Caco-2 (cell line): ENCODE data around the gene TINAGL1. TPM values are rescaled to one million over a fixed set of nuclear protein-coding genes. Genes with fewer than 3 reads are reported as not detected.
"Not testable (repeated sequence)": the region's sequence is repeated elsewhere in the genome, so short reads cannot be mapped to it uniquely, and the experiment has no call there.

Experiments used
- BruUV-seq: library from RNA; stranded (reverse); fragments of 400-500 nt; replicated peaks from 2 replicates; lab custom pipeline; 2021; lab: Mats Ljungman, UMichigan
- CTCF ChIA-PET: fragments of 300-600 bp; sonication (Branson Sonifier 250); formaldehyde crosslinking; loops from one replicate; lab custom pipeline; 2022; ENCODE audit warnings: antibody characterized with exemption; lab: Charles Lee
- POLR2A ChIA-PET: fragments of 300-600 bp; sonication (Branson Sonifier 250); formaldehyde crosslinking; loops from one replicate; lab custom pipeline; 2022; ENCODE audit warnings: antibody characterized with exemption; lab: Charles Lee
- DNase-seq, 2 experiments: peaks; one replicate each; pipeline versions ENCODE4 v3.0.0 to v3.0.0-alpha.2; 2020 to 2022
- H3K27me3 ChIP-seq: replicated peaks from 2 replicates; pipeline ENCODE4 v1.6.0; 2011; ENCODE audit warnings: low read length; ENCODE audit not compliant: control insufficient read depth, insufficient read depth
- H3K36me3 ChIP-seq: 2 replicates; pipeline ENCODE4 v1.5.1; 2011; ENCODE audit warnings: low read length; ENCODE audit not compliant: control insufficient read depth, insufficient read depth
- H3K4me1 ChIP-seq: fragments of 250-450 bp; sonication (Bioruptor Pico); 2 replicates; pipeline ENCODE4 v1.5.1; 2020; ENCODE audit warnings: mild to moderate bottlenecking
- H3K4me3 ChIP-seq: 2 replicates; pipeline ENCODE4 v1.5.1; 2011; ENCODE audit warnings: low read depth, mild to moderate bottlenecking, control low read depth, low read length
- H3K9me3 ChIP-seq: fragments of 250-450 bp; sonication (Bioruptor Pico); 2 replicates; pipeline ENCODE4 v1.5.1; 2020; ENCODE audit warnings: mild to moderate bottlenecking, moderate library complexity
- H3K27ac Mint-ChIP-seq: one replicate; pipeline ENCODE4 v1.8.0; 2022; ENCODE audit warnings: mixed read lengths; ENCODE audit not compliant: unreplicated experiment
- H3K27me3 Mint-ChIP-seq: one replicate; pipeline ENCODE4 v1.8.0; 2022; ENCODE audit warnings: mixed read lengths; ENCODE audit not compliant: insufficient read depth, unreplicated experiment
- H3K36me3 Mint-ChIP-seq: one replicate; pipeline ENCODE4 v1.8.0; 2022; ENCODE audit warnings: mild to moderate bottlenecking, mixed read lengths; ENCODE audit not compliant: insufficient read depth, unreplicated experiment
- H3K4me1 Mint-ChIP-seq: one replicate; pipeline ENCODE4 v1.8.0; 2022; ENCODE audit warnings: low read depth, mixed read lengths; ENCODE audit not compliant: unreplicated experiment
- H3K4me3 Mint-ChIP-seq: one replicate; pipeline ENCODE4 v1.8.0; 2022; ENCODE audit warnings: mild to moderate bottlenecking, moderate library complexity, mixed read lengths; ENCODE audit not compliant: unreplicated experiment
- H3K9me3 Mint-ChIP-seq: one replicate; pipeline ENCODE4 v1.8.0; 2022; ENCODE audit warnings: mixed read lengths; ENCODE audit not compliant: unreplicated experiment
- intact Hi-C: fragments of 100-400 bp; cut with micrococcal nuclease; formaldehyde crosslinking; loops from one replicate; pipeline ENCODE4 v1.10.0; 2022; ENCODE audit not compliant: unreplicated experiment
- total RNA-seq: library from RNA; stranded (reverse); gene quantifications from 2 replicates; pipeline ENCODE4 v1.2.3, GENCODE V29; 2022
- TF ChIP-seq, protein P1 (sequence below), 2 experiments: fragments of 200-600 bp in 1 of 2; IDR thresholded peaks; 1 replicate in 1 of 2; 2 replicates in 1 of 2; pipeline versions ENCODE4 v1.5.1 to v1.8.0; 2011 to 2022; ENCODE audit warnings: antibody characterized with exemption in 1 of 2, control low read depth in 1 of 2, inconsistent platforms in 1 of 2, low read depth in 1 of 2, low read length in 1 of 2, mild to moderate bottlenecking in 1 of 2, moderate library complexity in 1 of 2; ENCODE audit not compliant: insufficient read depth in 1 of 2, severe bottlenecking in 1 of 2, unreplicated experiment in 1 of 2

TINAGL1 gene
- total RNA-seq, 1 experiment from 2014 or later, result 101 TPM

DNA sequence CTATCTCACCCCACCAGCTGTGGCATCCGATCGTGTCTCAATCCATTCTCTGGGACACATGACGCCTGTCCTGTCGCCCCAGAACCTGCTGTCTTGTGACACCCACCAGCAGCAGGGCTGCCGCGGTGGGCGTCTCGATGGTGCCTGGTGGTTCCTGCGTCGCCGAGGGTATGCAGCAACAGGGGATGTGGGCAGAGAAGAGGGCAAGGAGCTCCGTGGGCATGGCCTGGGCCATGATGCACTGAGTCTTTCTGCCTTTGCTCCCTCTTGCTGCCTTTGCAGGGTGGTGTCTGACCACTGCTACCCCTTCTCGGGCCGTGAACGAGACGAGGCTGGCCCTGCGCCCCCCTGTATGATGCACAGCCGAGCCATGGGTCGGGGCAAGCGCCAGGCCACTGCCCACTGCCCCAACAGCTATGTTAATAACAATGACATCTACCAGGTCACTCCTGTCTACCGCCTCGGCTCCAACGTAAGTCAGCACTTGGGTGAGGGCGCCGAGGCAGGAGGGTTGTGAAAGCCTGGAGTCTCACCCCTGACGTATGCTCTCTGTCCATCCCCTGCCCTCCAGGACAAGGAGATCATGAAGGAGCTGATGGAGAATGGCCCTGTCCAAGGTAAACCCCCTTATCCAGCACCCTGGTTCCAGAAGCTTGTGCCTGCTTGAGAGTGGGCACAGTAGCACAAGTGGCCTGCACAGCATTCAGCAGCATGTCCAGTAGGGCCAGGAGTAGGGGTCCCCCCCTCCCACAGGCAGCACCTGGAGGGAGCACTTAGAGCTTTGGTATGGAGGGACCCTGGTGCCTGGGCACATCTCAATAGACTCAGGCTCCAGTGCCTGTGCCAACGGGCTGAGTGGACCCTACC lies 8.8 kb downstream of the TINAGL1 start:
- H3K4me3 Mint-ChIP-seq, result no peak overlapping the region
- ChIA-PET CTCF (no interaction called here), POLR2A (no interaction called here)
- no peaks in the 10 kb centered on the region for H3K9me3 ChIP-seq
- peaks cover 20% of the 10 kb centered on the region for H3K4me1 ChIP-seq
- no peaks in the 10 kb centered on the region for H3K27me3 ChIP-seq
- TF ChIP-seq, protein P1, sequence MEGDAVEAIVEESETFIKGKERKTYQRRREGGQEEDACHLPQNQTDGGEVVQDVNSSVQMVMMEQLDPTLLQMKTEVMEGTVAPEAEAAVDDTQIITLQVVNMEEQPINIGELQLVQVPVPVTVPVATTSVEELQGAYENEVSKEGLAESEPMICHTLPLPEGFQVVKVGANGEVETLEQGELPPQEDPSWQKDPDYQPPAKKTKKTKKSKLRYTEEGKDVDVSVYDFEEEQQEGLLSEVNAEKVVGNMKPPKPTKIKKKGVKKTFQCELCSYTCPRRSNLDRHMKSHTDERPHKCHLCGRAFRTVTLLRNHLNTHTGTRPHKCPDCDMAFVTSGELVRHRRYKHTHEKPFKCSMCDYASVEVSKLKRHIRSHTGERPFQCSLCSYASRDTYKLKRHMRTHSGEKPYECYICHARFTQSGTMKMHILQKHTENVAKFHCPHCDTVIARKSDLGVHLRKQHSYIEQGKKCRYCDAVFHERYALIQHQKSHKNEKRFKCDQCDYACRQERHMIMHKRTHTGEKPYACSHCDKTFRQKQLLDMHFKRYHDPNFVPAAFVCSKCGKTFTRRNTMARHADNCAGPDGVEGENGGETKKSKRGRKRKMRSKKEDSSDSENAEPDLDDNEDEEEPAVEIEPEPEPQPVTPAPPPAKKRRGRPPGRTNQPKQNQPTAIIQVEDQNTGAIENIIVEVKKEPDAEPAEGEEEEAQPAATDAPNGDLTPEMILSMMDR (IDR thresholded peaks at IDR 0.05; ENCODE audit: insufficient read depth in 1 of 2, low read depth in 1 of 2, low read length in 1 of 2, severe bottlenecking in 1 of 2, unreplicated experiment in 1 of 2), result no peak
- no peaks in the 10 kb centered on the region for H3K27me3 Mint-ChIP-seq
- no peak overlapping the region for H3K27ac Mint-ChIP-seq
- no peak for DNase-seq
- peaks cover 23% of the 10 kb centered on the region for H3K4me1 Mint-ChIP-seq
- no TSS peak for BruUV-seq
- no peaks in the 10 kb centered on the region for H3K9me3 Mint-ChIP-seq
- no peak overlapping the region for H3K4me3 ChIP-seq
- peaks cover 62% of the 10 kb centered on the region for H3K36me3 Mint-ChIP-seq
- H3K36me3 ChIP-seq, result no peaks in the 10 kb centered on the region
- intact Hi-C loops, result no loop called here

DNA sequence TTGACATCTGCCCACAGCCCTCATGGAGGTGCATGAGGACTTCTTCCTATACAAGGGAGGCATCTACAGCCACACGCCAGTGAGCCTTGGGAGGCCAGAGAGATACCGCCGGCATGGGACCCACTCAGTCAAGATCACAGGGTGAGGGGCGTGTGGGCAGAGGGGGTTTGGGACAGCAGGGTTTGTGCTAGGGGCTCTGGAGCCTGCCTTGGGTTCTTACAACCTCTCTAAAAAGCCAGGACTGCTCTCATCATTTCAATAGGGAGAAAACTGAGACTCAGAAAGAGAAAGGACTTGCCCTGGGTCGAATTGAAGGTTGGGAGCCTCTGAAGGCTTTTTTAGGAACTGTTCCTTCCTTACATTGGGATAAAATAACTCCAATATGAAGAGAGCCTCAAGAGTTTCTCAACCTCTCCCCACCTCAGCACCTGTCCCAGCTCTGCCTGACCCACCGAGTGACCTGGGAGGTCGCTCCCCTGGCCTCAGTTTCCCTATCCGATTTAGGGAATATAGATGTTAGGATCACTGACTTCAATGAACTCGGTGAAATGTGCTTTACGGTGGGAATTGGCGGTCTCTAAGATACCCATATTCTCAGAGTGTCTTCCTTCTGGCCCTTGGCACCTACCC lies 9.5 kb downstream of the TINAGL1 start:
- H3K4me3 Mint-ChIP-seq, result no peak overlapping the region
- no peak overlapping the region for H3K27ac Mint-ChIP-seq
- POLR2A ChIA-PET, result no interaction called here
- H3K4me3 ChIP-seq, result no peak overlapping the region
- DNase-seq, result no peak
- no peaks in the 10 kb centered on the region for H3K9me3 Mint-ChIP-seq
- CTCF ChIA-PET, result no interaction called here
- H3K9me3 ChIP-seq, result no peaks in the 10 kb centered on the region
- H3K27me3 Mint-ChIP-seq, result no peaks in the 10 kb centered on the region
- no TSS peak for BruUV-seq
- peaks cover 16% of the 10 kb centered on the region for H3K4me1 Mint-ChIP-seq
- no peaks in the 10 kb centered on the region for H3K36me3 ChIP-seq
- TF ChIP-seq, protein P1 (IDR thresholded peaks at IDR 0.05; ENCODE audit: insufficient read depth in 1 of 2, low read depth in 1 of 2, low read length in 1 of 2, severe bottlenecking in 1 of 2, unreplicated experiment in 1 of 2), result no peak
- H3K27me3 ChIP-seq, result no peaks in the 10 kb centered on the region
- intact Hi-C loops, result no loop called here
- H3K36me3 Mint-ChIP-seq, result peaks cover 66% of the 10 kb centered on the region
- peaks cover 22% of the 10 kb centered on the region for H3K4me1 ChIP-seq

DNA sequence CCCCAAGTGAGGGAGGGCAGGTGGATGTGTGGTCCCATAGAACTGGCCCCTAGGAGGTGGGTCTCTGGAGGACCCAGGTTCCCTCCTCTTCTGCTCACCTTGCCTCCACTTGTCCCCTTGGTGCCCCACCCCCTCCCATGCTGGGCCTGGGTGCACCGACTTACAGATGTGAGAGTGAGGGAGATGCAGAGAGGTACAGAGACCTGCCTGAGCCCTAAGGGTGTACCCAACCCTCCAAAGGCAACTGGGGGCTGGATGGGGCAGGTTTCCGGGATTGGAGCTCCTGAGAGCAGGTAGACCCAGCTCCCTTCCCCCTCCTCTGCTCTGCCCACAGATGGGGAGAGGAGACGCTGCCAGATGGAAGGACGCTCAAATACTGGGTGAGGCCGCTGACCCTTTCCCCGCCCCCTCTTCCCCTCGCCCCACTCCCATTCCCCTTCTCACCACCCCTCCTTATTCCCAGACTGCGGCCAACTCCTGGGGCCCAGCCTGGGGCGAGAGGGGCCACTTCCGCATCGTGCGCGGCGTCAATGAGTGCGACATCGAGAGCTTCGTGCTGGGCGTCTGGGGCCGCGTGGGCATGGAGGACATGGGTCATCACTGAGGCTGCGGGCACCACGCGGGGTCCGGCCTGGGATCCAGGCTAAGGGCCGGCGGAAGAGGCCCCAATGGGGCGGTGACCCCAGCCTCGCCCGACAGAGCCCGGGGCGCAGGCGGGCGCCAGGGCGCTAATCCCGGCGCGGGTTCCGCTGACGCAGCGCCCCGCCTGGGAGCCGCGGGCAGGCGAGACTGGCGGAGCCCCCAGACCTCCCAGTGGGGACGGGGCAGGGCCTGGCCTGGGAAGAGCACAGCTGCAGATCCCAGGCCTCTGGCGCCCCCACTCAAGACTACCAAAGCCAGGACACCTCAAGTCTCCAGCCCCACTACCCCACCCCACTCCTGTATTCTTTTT lies 10.3 kb downstream of the TINAGL1 start:
- ChIA-PET POLR2A (interaction anchor here (0.6 kb wide), 1 partner anchor 12 kb away, joined by 4 read pairs; no protein-coding TSS in a partner anchor), CTCF (no interaction called here)
- no peaks in the 10 kb centered on the region for H3K27me3 Mint-ChIP-seq
- intact Hi-C loops, result no loop called here
- Histone ChIP-seq H3K27me3 (no peaks in the 10 kb centered on the region), H3K9me3 (no peaks in the 10 kb centered on the region), H3K4me3 (no peak overlapping the region), H3K4me1 (peaks cover 20% of the 10 kb centered on the region), H3K36me3 (no peaks in the 10 kb centered on the region)
- H3K36me3 Mint-ChIP-seq, result peaks cover 61% of the 10 kb centered on the region
- peaks cover 14% of the 10 kb centered on the region for H3K4me1 Mint-ChIP-seq
- no peak overlapping the region for H3K4me3 Mint-ChIP-seq
- H3K27ac Mint-ChIP-seq, result no peak overlapping the region
- no peaks in the 10 kb centered on the region for H3K9me3 Mint-ChIP-seq
- TF ChIP-seq, protein P1 (IDR thresholded peaks at IDR 0.05; ENCODE audit: insufficient read depth in 1 of 2, low read depth in 1 of 2, low read length in 1 of 2, severe bottlenecking in 1 of 2, unreplicated experiment in 1 of 2), result no peak
- no peak for DNase-seq
- no TSS peak for BruUV-seq

DNA sequence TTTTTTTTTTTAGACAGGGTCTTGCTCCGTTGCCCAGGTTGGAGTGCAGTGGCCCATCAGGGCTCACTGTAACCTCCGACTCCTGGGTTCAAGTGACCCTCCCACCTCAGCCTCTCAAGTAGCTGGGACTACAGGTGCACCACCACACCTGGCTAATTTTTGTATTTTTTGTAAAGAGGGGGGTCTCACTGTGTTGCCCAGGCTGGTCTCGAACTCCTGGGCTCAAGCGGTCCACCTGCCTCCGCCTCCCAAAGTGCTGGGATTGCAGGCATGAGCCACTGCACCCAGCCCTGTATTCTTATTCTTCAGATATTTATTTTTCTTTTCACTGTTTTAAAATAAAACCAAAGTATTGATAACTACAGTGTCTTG lies 11.0 kb downstream of the TINAGL1 start:
- H3K4me3 ChIP-seq, BruUV-seq, H3K4me3 Mint-ChIP-seq, CTCF ChIA-PET, H3K27ac Mint-ChIP-seq, H3K27me3 ChIP-seq, H3K9me3 ChIP-seq, DNase-seq, H3K9me3 Mint-ChIP-seq, H3K36me3 ChIP-seq, intact Hi-C loops, H3K27me3 Mint-ChIP-seq: not testable (repeated sequence)
- POLR2A ChIA-PET, result interaction anchor here (0.6 kb wide), 1 partner anchor 13 kb away, joined by 4 read pairs; no protein-coding TSS in a partner anchor
- peaks cover 18% of the 10 kb centered on the region for H3K4me1 Mint-ChIP-seq
- H3K4me1 ChIP-seq, result peaks cover 23% of the 10 kb centered on the region
- peaks cover 54% of the 10 kb centered on the region for H3K36me3 Mint-ChIP-seq
